ENCODE measurements around the gene AARS2.
"Not testable (repeated sequence)": the region's sequence is repeated elsewhere in the genome, so short reads cannot be mapped to it uniquely, and the experiment has no call there.

The AARS2 gene

GRCh38 chr6:44355640-44356039 is 42.5 kb upstream of the AARS2 start:
- Histone ChIP-seq H3K4me3 (ENCODE audit: low read length in 2 of 2) (no peak overlapping the region), H3K9ac (ENCODE audit: low read depth, low read length, poor library complexity) (no peak overlapping the region), H2AK5ac (ENCODE audit: low read depth, low read length) (no peak overlapping the region), H3K4me1 (ENCODE audit: control insufficient read depth in 2 of 2, insufficient read depth in 1 of 2, low read depth in 1 of 2, low read length in 2 of 2) (no peaks in the 10 kb centered on the region), H3K4me2 (ENCODE audit: insufficient read depth, low read length, poor library complexity, severe bottlenecking) (no peak overlapping the region), H3K9me3 (replicated peaks in 1 of 2; ENCODE audit: control insufficient read depth in 2 of 2, insufficient read depth in 1 of 2, low read depth in 1 of 2, low read length in 2 of 2) (no peaks in the 10 kb centered on the region), H3K27me3 (ENCODE audit: control insufficient read depth in 3 of 3, insufficient read depth in 3 of 3, low read depth in 1 of 3, low read length in 3 of 3) (peaks cover 0 to 7% (median 0%) of the 10 kb centered on the region in 3 experiments), H2BK5ac (ENCODE audit: low read length) (no peak overlapping the region), H2BK12ac (ENCODE audit: low read length) (no peak overlapping the region), H2BK120ac (ENCODE audit: low read depth, low read length) (no peak overlapping the region), H3K18ac (ENCODE audit: low read length) (no peak overlapping the region), H2BK15ac (ENCODE audit: low read length) (no peak overlapping the region), H3K27ac (replicated peaks; ENCODE audit: low read length) (no peak overlapping the region), H3K4ac (ENCODE audit: low read length) (no peak overlapping the region), H3K23ac (ENCODE audit: low read depth, low read length, poor library complexity) (no peak overlapping the region), H2AFZ (ENCODE audit: low read length) (no peak overlapping the region), H4K91ac (ENCODE audit: low read depth, low read length, poor library complexity) (no peak overlapping the region), H3K36me3 (replicated peaks in 1 of 2; ENCODE audit: control insufficient read depth in 2 of 2, insufficient read depth in 2 of 2, low read length in 2 of 2) (no peaks in the 10 kb centered on the region), H3K14ac (ENCODE audit: low read length) (no peak overlapping the region), H4K8ac (ENCODE audit: low read depth, low read length) (no peak overlapping the region), H3K79me1 (ENCODE audit: low read depth, low read length) (no peaks in the 10 kb centered on the region)
- no CpG with 5 or more reads among the region's 4 CpGs for WGBS, 2 donors (ENCODE audit: extremely low coverage in 2 of 2, insufficient read length in 2 of 2, insufficient replicate concordance in 1 of 2)
- DNase-seq (ENCODE audit: low spot score) = no peak

- Histone ChIP-seq H2AK5ac (ENCODE audit: low read depth, low read length) (no peak overlapping the region), H3K4me1 (ENCODE audit: control insufficient read depth in 2 of 2, insufficient read depth in 1 of 2, low read depth in 1 of 2, low read length in 2 of 2) (no peaks in the 10 kb centered on the region), H3K9ac (ENCODE audit: low read depth, low read length, poor library complexity) (no peak overlapping the region), H3K9me3 (replicated peaks in 1 of 2; ENCODE audit: control insufficient read depth in 2 of 2, insufficient read depth in 1 of 2, low read depth in 1 of 2, low read length in 2 of 2) (no peaks in the 10 kb centered on the region), H3K14ac (ENCODE audit: low read length) (no peak overlapping the region), H2BK5ac (ENCODE audit: low read length) (no peak overlapping the region), H2BK12ac (ENCODE audit: low read length) (no peak overlapping the region), H3K36me3 (replicated peaks in 1 of 2; ENCODE audit: control insufficient read depth in 2 of 2, insufficient read depth in 2 of 2, low read length in 2 of 2) (no peaks in the 10 kb centered on the region), H3K18ac (ENCODE audit: low read length) (no peak overlapping the region), H2AFZ (ENCODE audit: low read length) (no peak overlapping the region), H4K91ac (ENCODE audit: low read depth, low read length, poor library complexity) (no peak overlapping the region), H3K27me3 (ENCODE audit: control insufficient read depth in 3 of 3, insufficient read depth in 3 of 3, low read depth in 1 of 3, low read length in 3 of 3) (peaks cover 0 to 7% (median 0%) of the 10 kb centered on the region in 3 experiments), H3K27ac (replicated peaks; ENCODE audit: low read length) (no peak overlapping the region), H3K4me3 (ENCODE audit: low read length in 2 of 2) (no peak overlapping the region), H3K79me1 (ENCODE audit: low read depth, low read length) (no peaks in the 10 kb centered on the region), H3K23ac (ENCODE audit: low read depth, low read length, poor library complexity) (no peak overlapping the region), H2BK15ac (ENCODE audit: low read length) (no peak overlapping the region), H4K8ac (ENCODE audit: low read depth, low read length) (no peak overlapping the region), H3K4me2 (ENCODE audit: insufficient read depth, low read length, poor library complexity, severe bottlenecking) (no peak overlapping the region), H3K4ac (ENCODE audit: low read length) (no peak overlapping the region), H2BK120ac (ENCODE audit: low read depth, low read length) (no peak overlapping the region)
- WGBS, 2 donors (ENCODE audit: extremely low coverage in 2 of 2, insufficient read length in 2 of 2, insufficient replicate concordance in 1 of 2) = no CpG with 5 or more reads among the region's 2 CpGs
- DNase-seq (ENCODE audit: low spot score) = no peak
Measured at GRCh38 chr6:44353336-44353735, 40.2 kb upstream of the AARS2 start.

- no CpG with 5 or more reads among the region's 4 CpGs for WGBS, 2 donors (ENCODE audit: extremely low coverage in 2 of 2, insufficient read length in 2 of 2, insufficient replicate concordance in 1 of 2)
Measured at GRCh38 chr6:44352259-44352658, 39.1 kb upstream of the AARS2 start.

GRCh38 chr6:44350650-44350994 is 37.5 kb upstream of the AARS2 start:
- not testable (repeated sequence) for H3K27ac ChIP-seq (replicated peaks; ENCODE audit: low read length); H3K4me3 ChIP-seq (ENCODE audit: low read length in 2 of 2); H3K9ac ChIP-seq (ENCODE audit: low read depth, low read length, poor library complexity); DNase-seq (ENCODE audit: low spot score); H3K36me3 ChIP-seq (replicated peaks in 1 of 2; ENCODE audit: control insufficient read depth in 2 of 2, insufficient read depth in 2 of 2, low read length in 2 of 2); H3K23ac ChIP-seq (ENCODE audit: low read depth, low read length, poor library complexity); H2BK15ac ChIP-seq (ENCODE audit: low read length); H3K14ac ChIP-seq (ENCODE audit: low read length); H3K79me1 ChIP-seq (ENCODE audit: low read depth, low read length); H2AFZ ChIP-seq (ENCODE audit: low read length); H4K8ac ChIP-seq (ENCODE audit: low read depth, low read length); H3K4me1 ChIP-seq (ENCODE audit: control insufficient read depth in 2 of 2, insufficient read depth in 1 of 2, low read depth in 1 of 2, low read length in 2 of 2); H3K4ac ChIP-seq (ENCODE audit: low read length); H3K27me3 ChIP-seq (ENCODE audit: control insufficient read depth in 3 of 3, insufficient read depth in 3 of 3, low read depth in 1 of 3, low read length in 3 of 3); H2BK12ac ChIP-seq (ENCODE audit: low read length); H2AK5ac ChIP-seq (ENCODE audit: low read depth, low read length); H3K4me2 ChIP-seq (ENCODE audit: insufficient read depth, low read length, poor library complexity, severe bottlenecking); H2BK5ac ChIP-seq (ENCODE audit: low read length); H3K9me3 ChIP-seq (replicated peaks in 1 of 2; ENCODE audit: control insufficient read depth in 2 of 2, insufficient read depth in 1 of 2, low read depth in 1 of 2, low read length in 2 of 2); H3K18ac ChIP-seq (ENCODE audit: low read length); H4K91ac ChIP-seq (ENCODE audit: low read depth, low read length, poor library complexity); H2BK120ac ChIP-seq (ENCODE audit: low read depth, low read length)
- no CpG with 5 or more reads among the region's 4 CpGs for WGBS, 2 donors (ENCODE audit: extremely low coverage in 2 of 2, insufficient read length in 2 of 2, insufficient replicate concordance in 1 of 2)

More at GRCh38 chr6:44352259-44352658, 39.1 kb upstream of the AARS2 start:
- H4K91ac ChIP-seq (ENCODE audit: low read depth, low read length, poor library complexity) = no peak overlapping the region
- H3K79me1 ChIP-seq (ENCODE audit: low read depth, low read length) = no peaks in the 10 kb centered on the region
- H2AFZ ChIP-seq (ENCODE audit: low read length) = no peak overlapping the region
- no peak overlapping the region for H2BK5ac ChIP-seq (ENCODE audit: low read length)
- no peaks in the 10 kb centered on the region for H3K4me1 ChIP-seq (ENCODE audit: control insufficient read depth in 2 of 2, insufficient read depth in 1 of 2, low read depth in 1 of 2, low read length in 2 of 2)
- H3K18ac ChIP-seq (ENCODE audit: low read length) = no peak overlapping the region
- DNase-seq (ENCODE audit: low spot score) = no peak
- H3K27me3 ChIP-seq (ENCODE audit: control insufficient read depth in 3 of 3, insufficient read depth in 3 of 3, low read depth in 1 of 3, low read length in 3 of 3) = peaks cover 0 to 7% (median 0%) of the 10 kb centered on the region in 3 experiments
- no peak overlapping the region for H3K9ac ChIP-seq (ENCODE audit: low read depth, low read length, poor library complexity)
- H3K9me3 ChIP-seq (replicated peaks in 1 of 2; ENCODE audit: control insufficient read depth in 2 of 2, insufficient read depth in 1 of 2, low read depth in 1 of 2, low read length in 2 of 2) = no peaks in the 10 kb centered on the region
- H3K14ac ChIP-seq (ENCODE audit: low read length) = no peak overlapping the region
- no peak overlapping the region for H3K27ac ChIP-seq (replicated peaks; ENCODE audit: low read length)
- H2AK5ac ChIP-seq (ENCODE audit: low read depth, low read length) = no peak overlapping the region
- H3K36me3 ChIP-seq (replicated peaks in 1 of 2; ENCODE audit: control insufficient read depth in 2 of 2, insufficient read depth in 2 of 2, low read length in 2 of 2) = no peaks in the 10 kb centered on the region
- H2BK15ac ChIP-seq (ENCODE audit: low read length) = no peak overlapping the region
- H3K4me2 ChIP-seq (ENCODE audit: insufficient read depth, low read length, poor library complexity, severe bottlenecking) = no peak overlapping the region
- H2BK120ac ChIP-seq (ENCODE audit: low read depth, low read length) = no peak overlapping the region
- no peak overlapping the region for H3K4me3 ChIP-seq (ENCODE audit: low read length in 2 of 2)
- H3K4ac ChIP-seq (ENCODE audit: low read length) = no peak overlapping the region
- H3K23ac ChIP-seq (ENCODE audit: low read depth, low read length, poor library complexity) = no peak overlapping the region
- H4K8ac ChIP-seq (ENCODE audit: low read depth, low read length) = no peak overlapping the region
- no peak overlapping the region for H2BK12ac ChIP-seq (ENCODE audit: low read length)

Measured in neuronal stem cell (in vitro differentiated cells).